Osteocyte (in vitro differentiated cells): ENCODE results near the gene KCNMB4. TPM values are rescaled to one million over a fixed set of nuclear protein-coding genes. Genes with fewer than 3 reads are reported as not detected.
"Not testable (repeated sequence)": the region's sequence is repeated elsewhere in the genome, so short reads cannot be mapped to it uniquely, and the experiment has no call there.

ENCODE experiments used
- DNase-seq: peaks from one replicate; pipeline ENCODE4 v3.0.0; 2021; ENCODE audit warnings: mixed read lengths; ENCODE audit not compliant: unreplicated experiment; ENCODE audit errors: extremely low spot score
- H3K27ac Mint-ChIP-seq: one replicate; pipeline ENCODE4 v1.8.0; 2021; ENCODE audit warnings: mild to moderate bottlenecking, mixed read lengths; ENCODE audit not compliant: unreplicated experiment
- H3K27me3 Mint-ChIP-seq: one replicate; pipeline ENCODE4 v1.8.0; 2021; ENCODE audit warnings: mixed read lengths; ENCODE audit not compliant: unreplicated experiment
- H3K36me3 Mint-ChIP-seq: one replicate; pipeline ENCODE4 v1.8.0; 2021; ENCODE audit warnings: mixed read lengths; ENCODE audit not compliant: unreplicated experiment
- H3K4me1 Mint-ChIP-seq: one replicate; pipeline ENCODE4 v1.8.0; 2021; ENCODE audit warnings: mixed read lengths; ENCODE audit not compliant: unreplicated experiment
- H3K4me3 Mint-ChIP-seq: one replicate; pipeline ENCODE4 v1.8.0; 2021; ENCODE audit warnings: mild to moderate bottlenecking, moderate library complexity, mixed read lengths; ENCODE audit not compliant: unreplicated experiment
- H3K9me3 Mint-ChIP-seq: one replicate; pipeline ENCODE4 v1.8.0; 2021; ENCODE audit warnings: mixed read lengths; ENCODE audit not compliant: unreplicated experiment
- CTCF ChIP-seq: fragments of 200-600 bp; sonication (generic); IDR thresholded peaks from 2 replicates; pipeline ENCODE4 v1.5.0; 2021; ENCODE audit warnings: antibody characterized with exemption, mild to moderate bottlenecking, moderate library complexity
- total RNA-seq: library from RNA; stranded (reverse); gene quantifications from 2 replicates; pipeline ENCODE4 v1.2.1, GENCODE V29; 2021

The KCNMB4 gene
- total RNA-seq, 1 donor from 2014 or later: 1.1 TPM

GRCh38 chr12:70389678-70390077 lies 23.6 kb downstream of the KCNMB4 start:
- Mint-ChIP-seq H3K27me3 (no peaks in the 10 kb centered on the region), H3K36me3 (no peaks in the 10 kb centered on the region), H3K4me1 (peaks cover 9% of the 10 kb centered on the region), H3K9me3 (peaks cover 8% of the 10 kb centered on the region), H3K4me3 (no peak overlapping the region), H3K27ac (no peak overlapping the region)
- DNase-seq: no peak
- no peak for TF ChIP-seq CTCF

- H3K9me3 Mint-ChIP-seq, H3K36me3 Mint-ChIP-seq, H3K4me1 Mint-ChIP-seq, H3K27me3 Mint-ChIP-seq, H3K4me3 Mint-ChIP-seq, H3K27ac Mint-ChIP-seq, DNase-seq: not testable (repeated sequence)
Observed at GRCh38 chr12:70392631-70393030, 26.5 kb downstream of the KCNMB4 start.

GRCh38 chr12:70393787-70394499 lies 27.9 kb downstream of the KCNMB4 start:
- DNase-seq: no peak
- H3K27me3 Mint-ChIP-seq: no peaks in the 10 kb centered on the region
- no peaks in the 10 kb centered on the region for H3K36me3 Mint-ChIP-seq
- peaks cover 9% of the 10 kb centered on the region for H3K4me1 Mint-ChIP-seq
- peaks cover 8% of the 10 kb centered on the region for H3K9me3 Mint-ChIP-seq
- H3K27ac Mint-ChIP-seq: no peak overlapping the region
- no peak overlapping the region for H3K4me3 Mint-ChIP-seq
- TF ChIP-seq CTCF: no peak

GRCh38 chr12:70398002-70398401 lies 31.9 kb downstream of the KCNMB4 start:
- Mint-ChIP-seq H3K27me3 (no peaks in the 10 kb centered on the region), H3K4me3 (no peak overlapping the region), H3K9me3 (no peaks in the 10 kb centered on the region), H3K4me1 (peaks cover 9% of the 10 kb centered on the region), H3K36me3 (no peaks in the 10 kb centered on the region), H3K27ac (no peak overlapping the region)
- DNase-seq: no peak
- no peak for TF ChIP-seq CTCF

- H3K36me3 Mint-ChIP-seq: no peaks in the 10 kb centered on the region
- H3K9me3 Mint-ChIP-seq: no peaks in the 10 kb centered on the region
- DNase-seq: no peak
- no peak for TF ChIP-seq CTCF
- H3K27ac Mint-ChIP-seq: no peak overlapping the region
- H3K27me3 Mint-ChIP-seq: no peaks in the 10 kb centered on the region
- no peak overlapping the region for H3K4me3 Mint-ChIP-seq
- peaks cover 3% of the 10 kb centered on the region for H3K4me1 Mint-ChIP-seq
Observed at GRCh38 chr12:70398862-70399261, 32.8 kb downstream of the KCNMB4 start.
